HepG2 (cell line): ENCODE data around the gene PCIF1. TPM values are rescaled to one million over a fixed set of nuclear protein-coding genes. Genes with fewer than 3 reads are reported as not detected.

Experiments used
- BHLHE40 ChIP-seq: IDR thresholded peaks from 2 replicates; pipeline ENCODE4 v1.6.1; 2011; ENCODE audit warnings: low read length, improper control_type of control experiment
- CHCHD3 ChIP-seq: sonication (generic); formaldehyde crosslinking; IDR thresholded peaks from 2 replicates; pipeline ENCODE4 v1.8.0; 2022; ENCODE audit warnings: mild to moderate bottlenecking, missing genetic modification reagents, moderate library complexity
- FOXP4 ChIP-seq: sonication (generic); formaldehyde crosslinking; IDR thresholded peaks from 2 replicates; pipeline ENCODE4 v1.4.0; 2020; ENCODE audit warnings: missing genetic modification reagents
- MED1 ChIP-seq: sonication (generic); formaldehyde crosslinking; IDR thresholded peaks from 2 replicates; pipeline ENCODE4 v1.4.0; 2020; ENCODE audit warnings: missing genetic modification reagents
- PBX3 ChIP-seq: sonication (generic); formaldehyde crosslinking; IDR thresholded peaks from 2 replicates; pipeline ENCODE4 v1.8.1; 2023; ENCODE audit warnings: missing genetic modification reagents, inconsistent platforms, borderline replicate concordance
- PRDM10 ChIP-seq: sonication (generic); formaldehyde crosslinking; IDR thresholded peaks from 2 replicates; pipeline ENCODE4 v1.4.0; 2020; ENCODE audit warnings: low read depth, missing genetic modification reagents
- RBM39 ChIP-seq: fragments of 200-400 bp; formaldehyde crosslinking; IDR thresholded peaks from one replicate; pipeline ENCODE4 v1.6.1; 2018; ENCODE audit warnings: antibody characterized with exemption, mild to moderate bottlenecking, low read depth, low read length; ENCODE audit not compliant: poor library complexity, severe bottlenecking
- TBX3 ChIP-seq: fragments of 450-650 bp; IDR thresholded peaks from 2 replicates; pipeline ENCODE4 v1.6.1; 2017; ENCODE audit warnings: antibody characterized with exemption, mild to moderate bottlenecking, inconsistent platforms, borderline replicate concordance
- ZBTB20 ChIP-seq: sonication (generic); formaldehyde crosslinking; IDR thresholded peaks from 2 replicates; pipeline ENCODE4 v1.8.1; 2023; ENCODE audit warnings: missing genetic modification reagents, low read depth, mild to moderate bottlenecking, borderline replicate concordance
- ZBTB46 ChIP-seq: sonication (generic); formaldehyde crosslinking; IDR thresholded peaks from 2 replicates; pipeline ENCODE4 v1.4.0; 2020; ENCODE audit warnings: mild to moderate bottlenecking, missing genetic modification reagents, borderline replicate concordance
- ZNF121 ChIP-seq: sonication (generic); formaldehyde crosslinking; IDR thresholded peaks from 2 replicates; pipeline ENCODE4 v1.5.0; 2020; ENCODE audit warnings: mild to moderate bottlenecking, missing genetic modification reagents
- ZNF17 ChIP-seq: sonication (generic); formaldehyde crosslinking; IDR thresholded peaks from 2 replicates; pipeline ENCODE4 v1.5.0; 2020; ENCODE audit warnings: mild to moderate bottlenecking, missing genetic modification reagents
- ZNF3 ChIP-seq: IDR thresholded peaks from 2 replicates; pipeline ENCODE4 v1.7.0; 2017; ENCODE audit warnings: inconsistent platforms
- ZNF691 ChIP-seq: sonication (generic); formaldehyde crosslinking; IDR thresholded peaks from 2 replicates; pipeline ENCODE4 v1.4.0; 2020; ENCODE audit warnings: missing genetic modification reagents, low read depth, mild to moderate bottlenecking, borderline replicate concordance
- ZNF790 ChIP-seq: sonication (generic); formaldehyde crosslinking; IDR thresholded peaks from 2 replicates; pipeline ENCODE4 v1.8.0; 2022; ENCODE audit warnings: missing genetic modification reagents, mild to moderate bottlenecking, borderline replicate concordance
- ZSCAN29 ChIP-seq: sonication (generic); formaldehyde crosslinking; conservative IDR thresholded peaks from 2 replicates; pipeline ENCODE4 v1.4.0; 2020; ENCODE audit warnings: mild to moderate bottlenecking, missing genetic modification reagents
- polyA plus RNA-seq, 8 experiments: library from polyadenylated mRNA; depleted of rRNA in 3 of 8; stranded (reverse) in 7 of 8; unstranded in 1 of 8; fragments of >200 nt; fragmentation: Illumina TruSeq in 4 of 8; extraction: Trizol in 4 of 8; gene quantifications; 2 replicates each; pipeline versions ENCODE4 v1.2.1 to v1.2.3, GENCODE V29; 2011 to 2016; ENCODE audit warnings: low read depth in 4 of 8, missing spikeins in 1 of 8, mixed read lengths in 1 of 8; ENCODE audit not compliant: insufficient read depth in 1 of 8
- total RNA-seq, 5 experiments: library from RNA; depleted of rRNA; stranded (reverse); fragments of >200 nt; fragmentation: Illumina TruSeq; extraction: Trizol; gene quantifications; 2 replicates each; pipeline ENCODE4 v1.2.3, GENCODE V29; 2016; ENCODE audit warnings: low read depth in 1 of 5

The PCIF1 gene
- total and polyA plus RNA-seq, 2 of the 13 experiments (the other 11 are each of a cell fraction or from before 2014, with no cell fraction given), result 20.9 to 24.4 TPM

- TF ChIP-seq ZNF3 (CRISPR knock-in tag) (no peak), MED1 (CRISPR knock-in tag) (peak; percentile 75), ZNF17 (CRISPR knock-in tag) (no peak), ZNF121 (CRISPR knock-in tag) (no peak), FOXP4 (CRISPR knock-in tag) (peak; percentile 51; the same call in 1 of the 2 replicates), BHLHE40 (peak; percentile 22; the same call in 1 of the 2 replicates), PBX3 (CRISPR knock-in tag) (no peak), ZBTB46 (CRISPR knock-in tag) (no peak), ZBTB20 (CRISPR knock-in tag) (0 out of 2 replicates have a peak, but pooled peaks have one; percentile 63), ZNF691 (CRISPR knock-in tag) (no peak), ZNF790 (CRISPR knock-in tag) (no peak), ZSCAN29 (CRISPR knock-in tag) (no peak), TBX3 (no peak), RBM39 (no peak), PRDM10 (no peak), CHCHD3 (CRISPR knock-in tag) (no peak)
These were observed 25.1 kb upstream of the PCIF1 start (continued) for GRCh38 chr20:45909336-45909808.
